Stimulated activated CD4-positive, alpha-beta T cell treated with anti-CD3 and anti-CD28 coated beads, Interleukin-12 subunit alpha, Interleukin-12 subunit beta, amount 100 ng/mL, for 24 hours (primary cell): ENCODE data around the gene CTNNA3.

ENCODE experiments used
- DNase-seq, 2 experiments: peaks; one replicate each; pipeline ENCODE4 v3.0.0-alpha.2; 2020; ENCODE audit warnings: low read depth in 2 of 2

The CTNNA3 gene

GRCh38 chr10:67115972-67116371, 580.0 kb downstream of the CTNNA3 start:
- DNase-seq: no peak

GRCh38 chr10:67114945-67115344, 581.0 kb downstream of the CTNNA3 start:
- DNase-seq: no peak

DNA sequence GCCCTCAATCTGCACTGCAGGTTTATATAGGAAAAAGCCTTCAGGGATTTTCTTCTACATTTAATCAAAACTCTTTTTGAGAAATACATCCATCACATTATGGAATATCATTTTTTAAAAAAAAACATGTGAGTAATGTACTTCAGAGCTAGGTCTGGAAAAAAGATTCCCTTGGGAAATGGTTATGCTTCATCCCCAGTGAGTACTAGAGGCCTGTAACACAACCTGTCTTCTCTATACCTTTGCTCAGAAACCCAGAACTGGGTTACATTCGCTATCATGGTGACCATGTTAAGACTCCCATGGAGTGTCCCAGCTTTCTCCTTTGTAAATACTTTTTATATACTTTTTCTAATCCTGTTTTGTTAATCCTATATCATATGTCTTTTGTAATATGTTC, 583.2 kb downstream of the CTNNA3 start:
- no peak for DNase-seq

DNA sequence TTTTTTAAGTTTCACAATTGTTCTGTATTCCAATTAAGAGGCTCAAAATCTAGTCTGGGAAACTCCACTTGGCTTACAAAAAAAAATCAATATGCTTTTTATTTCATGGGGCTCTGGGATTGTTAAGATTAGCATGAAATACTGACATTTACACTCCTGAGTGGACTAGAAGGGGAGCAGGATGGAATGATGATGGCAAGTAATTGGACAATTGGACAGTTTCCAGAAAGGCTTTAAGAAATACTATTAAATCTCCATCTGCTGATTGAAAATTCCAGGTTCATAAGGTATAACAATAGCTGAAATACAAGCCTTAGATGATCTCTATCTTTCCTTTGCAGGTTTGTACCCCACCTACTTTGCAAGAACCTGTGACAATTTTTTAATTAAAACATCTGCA, 585.7 kb downstream of the CTNNA3 start:
- DNase-seq: no peak

DNA sequence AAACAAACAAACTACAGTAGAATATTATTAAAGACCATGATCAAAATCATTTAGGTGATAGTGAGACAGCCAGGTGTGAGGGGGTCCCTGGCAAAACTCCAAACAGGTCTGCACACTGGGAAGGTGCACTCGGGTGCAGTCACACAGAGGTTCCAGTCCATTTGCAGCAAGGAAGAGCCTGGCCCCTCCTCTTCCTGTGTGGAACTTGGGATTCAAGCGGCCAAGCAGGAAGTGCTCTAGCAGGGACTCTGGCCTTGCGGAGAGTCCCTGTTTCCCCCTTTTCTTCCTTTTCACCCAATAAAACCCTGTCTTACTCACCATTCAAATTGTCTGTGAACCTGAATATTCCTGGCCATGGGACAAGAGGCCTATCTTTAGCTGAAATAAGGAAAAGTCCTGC, 588.3 kb downstream of the CTNNA3 start:
- peak in 1 of 2 experiments; percentile 0 for DNase-seq

DNA sequence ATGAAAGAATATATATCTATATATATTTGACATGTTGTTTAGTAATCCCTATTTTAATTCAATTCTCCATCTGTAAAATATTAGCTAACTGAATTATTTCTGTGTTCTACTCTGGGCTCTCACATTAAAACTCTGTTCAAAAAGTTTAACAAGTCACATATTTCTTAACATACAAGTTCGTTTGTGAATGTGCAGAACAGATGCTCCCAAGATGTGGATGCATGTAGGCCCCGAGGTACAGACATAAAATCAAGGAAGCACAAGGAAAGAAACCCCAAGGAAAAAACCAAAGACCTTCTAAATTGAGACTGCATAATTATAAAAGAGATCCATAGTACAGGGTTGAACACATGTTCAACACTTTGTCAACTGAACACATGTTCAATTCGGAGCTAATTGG, 595.0 kb downstream of the CTNNA3 start:
- no peak for DNase-seq

GRCh38 chr10:67098461-67098860, 597.5 kb downstream of the CTNNA3 start:
- no peak for DNase-seq

DNA sequence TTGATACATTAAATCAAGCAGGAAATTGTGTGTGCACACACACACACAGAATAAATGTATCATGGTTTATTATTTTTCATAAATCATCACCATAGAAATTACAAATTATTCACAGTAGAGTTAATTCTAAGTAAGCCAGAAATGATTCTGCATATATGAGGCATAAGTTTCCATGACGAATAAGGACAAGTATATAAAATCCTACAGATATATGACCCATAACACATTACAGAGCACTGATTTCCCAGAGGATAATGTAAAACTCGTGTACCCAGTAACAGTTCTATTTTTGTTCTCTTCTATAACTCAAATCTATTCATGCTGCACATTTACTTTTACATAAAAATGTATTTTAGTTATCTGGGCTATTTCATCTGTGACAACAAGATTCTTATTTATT, 600.5 kb downstream of the CTNNA3 start:
- DNase-seq: no peak

- DNase-seq: no peak
Observed at GRCh38 chr10:67088036-67088435, 608.0 kb downstream of the CTNNA3 start.

- no peak for DNase-seq
Observed at GRCh38 chr10:67087135-67087425, 608.9 kb downstream of the CTNNA3 start.

- no peak for DNase-seq
Observed at GRCh38 chr10:67086327-67087134, 609.5 kb downstream of the CTNNA3 start.

DNA sequence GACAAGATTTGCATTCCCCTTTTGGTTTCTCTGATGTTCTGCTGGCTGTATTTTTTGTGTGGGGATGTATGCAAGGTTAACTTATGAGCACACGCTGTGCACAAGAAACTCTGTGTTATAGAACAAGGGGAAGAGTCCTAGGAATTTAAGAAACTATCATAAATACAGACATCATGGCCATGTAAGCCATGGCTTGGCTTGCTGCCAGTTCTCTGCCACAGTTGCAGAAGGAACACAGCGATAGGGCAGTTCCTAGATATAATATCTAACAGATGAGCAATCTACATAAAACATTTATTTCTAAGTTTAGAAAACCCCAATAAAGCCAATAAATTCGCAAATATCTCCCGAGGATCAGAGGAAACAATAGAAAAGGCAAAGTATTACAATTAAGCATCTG, 616.9 kb downstream of the CTNNA3 start:
- no peak for DNase-seq

GRCh38 chr10:67077376-67077775, 618.6 kb downstream of the CTNNA3 start:
- no peak for DNase-seq

GRCh38 chr10:67076144-67076543, 619.9 kb downstream of the CTNNA3 start:
- DNase-seq: no peak

GRCh38 chr10:67075491-67075971, 620.5 kb downstream of the CTNNA3 start:
- DNase-seq: no peak

GRCh38 chr10:67072654-67073053, 623.3 kb downstream of the CTNNA3 start:
- no peak for DNase-seq

DNA sequence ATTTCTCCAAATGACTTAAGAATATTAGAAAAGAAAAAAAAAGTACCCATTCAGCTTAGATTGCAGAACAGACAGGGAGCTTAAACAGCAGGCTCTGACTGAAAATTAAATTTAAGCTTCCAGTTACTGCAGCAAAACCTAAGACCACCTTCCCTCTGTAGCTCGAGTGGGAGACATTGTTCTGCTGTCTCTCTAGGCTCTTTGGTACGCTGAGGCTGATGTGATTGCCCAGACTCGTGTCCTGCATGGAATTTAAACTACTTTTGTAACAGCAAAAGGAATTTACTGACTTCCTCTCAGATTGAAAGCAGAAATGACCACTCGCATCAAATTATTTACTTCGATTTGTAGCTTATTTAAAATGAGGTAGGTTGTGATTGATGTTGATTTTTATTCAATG, 645.6 kb downstream of the CTNNA3 start:
- no peak for DNase-seq

DNA sequence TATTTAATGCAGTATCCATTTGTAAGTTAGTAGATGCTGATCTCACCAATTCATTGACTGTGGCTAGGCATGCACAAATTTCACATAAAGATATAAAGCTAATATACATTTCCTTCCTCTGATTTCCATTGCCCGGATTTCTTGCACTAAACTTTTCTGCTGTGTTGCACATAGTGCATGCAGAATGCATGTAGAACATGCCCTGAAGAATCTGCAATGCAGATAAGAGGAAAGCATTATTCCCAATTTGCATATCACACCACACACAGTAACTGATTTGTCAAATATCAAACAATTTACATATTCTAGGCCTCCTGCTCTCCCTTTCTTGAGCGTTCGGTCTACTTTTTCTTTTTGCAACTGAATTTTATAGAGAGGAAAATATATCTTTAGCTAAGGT, 646.0 kb downstream of the CTNNA3 start:
- DNase-seq: no peak

GRCh38 chr10:67046507-67046906, 649.5 kb downstream of the CTNNA3 start:
- no peak for DNase-seq

DNA sequence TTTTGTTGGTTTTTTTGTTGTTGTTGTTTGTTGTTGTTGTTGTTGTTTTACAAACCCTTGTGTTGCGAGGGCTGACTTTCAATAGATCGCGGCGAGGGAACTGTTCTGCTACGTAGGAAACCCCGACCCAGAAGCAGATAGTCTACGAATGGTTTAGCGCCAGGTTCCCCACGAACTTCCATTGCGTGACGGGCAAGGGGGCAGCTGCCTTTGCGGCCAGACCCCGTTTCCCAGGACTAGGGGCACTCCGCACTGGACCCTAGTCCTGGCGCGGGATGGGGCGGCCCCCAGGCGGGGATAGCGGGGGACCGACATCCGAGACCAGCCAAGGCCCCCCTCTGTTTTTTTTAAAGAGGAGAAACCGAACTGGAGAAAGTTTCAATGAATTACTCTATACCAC, 650.6 kb downstream of the CTNNA3 start:
- no peak for DNase-seq

- DNase-seq: no peak
Observed at GRCh38 chr10:67043041-67043440, 653.0 kb downstream of the CTNNA3 start.

DNA sequence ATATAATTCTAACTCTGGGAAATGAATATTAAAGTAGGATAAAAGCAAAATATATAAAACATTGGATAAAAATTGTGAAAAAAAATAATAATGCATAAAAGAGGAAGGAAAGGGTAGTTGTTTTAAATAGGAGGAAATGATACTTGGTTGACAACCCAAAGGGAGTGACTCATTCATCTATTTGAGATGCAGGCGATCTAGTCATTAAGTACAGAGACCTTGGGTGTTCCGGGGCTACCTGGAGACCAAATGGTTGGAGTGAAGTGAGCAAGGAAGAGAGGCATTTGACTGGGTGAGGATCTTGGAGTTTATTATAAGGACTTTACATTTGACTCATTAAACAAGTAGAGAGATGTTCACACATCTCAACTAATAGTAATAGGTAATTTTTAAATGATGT, 659.2 kb downstream of the CTNNA3 start:
- no peak for DNase-seq

- no peak for DNase-seq
Observed at GRCh38 chr10:67033878-67034277, 662.1 kb downstream of the CTNNA3 start.

- DNase-seq: no peak
Observed at GRCh38 chr10:67022099-67022498, 673.9 kb downstream of the CTNNA3 start.
